Central memory CD8-positive, alpha-beta T cell (primary cell): ENCODE results near the gene CDC23.
"Not testable (repeated sequence)": the region's sequence is repeated elsewhere in the genome, so short reads cannot be mapped to it uniquely, and the experiment has no call there.

Source experiments
- ATAC-seq: fragments of 150-1000 bp; cut with Tn5 transposase; replicated peaks from 2 replicates; pipeline ENCODE4 v1.10.0; 2022; ENCODE audit warnings: mild to moderate bottlenecking, moderate FRiP score, moderate number of reproducible peaks; ENCODE audit not compliant: poor library complexity, severe bottlenecking; ENCODE audit errors: extremely low read depth
- DNase-seq, 2 donors: peaks; one replicate each; pipeline ENCODE4 v3.0.0; 2021; ENCODE audit warnings: low spot score in 2 of 2
- H3K27ac Mint-ChIP-seq: one replicate; pipeline ENCODE4 v1.8.0; 2022; ENCODE audit warnings: low read depth, mild to moderate bottlenecking, moderate library complexity, mixed read lengths
- H3K27me3 Mint-ChIP-seq: one replicate; pipeline ENCODE4 v1.8.0; 2022; ENCODE audit warnings: mixed read lengths
- H3K36me3 Mint-ChIP-seq: one replicate; pipeline ENCODE4 v1.8.0; 2022; ENCODE audit warnings: mild to moderate bottlenecking, moderate library complexity, mixed read lengths; ENCODE audit not compliant: insufficient read depth
- H3K4me1 Mint-ChIP-seq: one replicate; pipeline ENCODE4 v1.8.0; 2022; ENCODE audit warnings: mixed read lengths
- H3K4me3 Mint-ChIP-seq: one replicate; pipeline ENCODE4 v1.8.0; 2022; ENCODE audit warnings: mild to moderate bottlenecking, moderate library complexity, mixed read lengths
- H3K9me3 Mint-ChIP-seq: one replicate; pipeline ENCODE4 v1.8.0; 2022; ENCODE audit warnings: mixed read lengths

The CDC23 gene

DNA sequence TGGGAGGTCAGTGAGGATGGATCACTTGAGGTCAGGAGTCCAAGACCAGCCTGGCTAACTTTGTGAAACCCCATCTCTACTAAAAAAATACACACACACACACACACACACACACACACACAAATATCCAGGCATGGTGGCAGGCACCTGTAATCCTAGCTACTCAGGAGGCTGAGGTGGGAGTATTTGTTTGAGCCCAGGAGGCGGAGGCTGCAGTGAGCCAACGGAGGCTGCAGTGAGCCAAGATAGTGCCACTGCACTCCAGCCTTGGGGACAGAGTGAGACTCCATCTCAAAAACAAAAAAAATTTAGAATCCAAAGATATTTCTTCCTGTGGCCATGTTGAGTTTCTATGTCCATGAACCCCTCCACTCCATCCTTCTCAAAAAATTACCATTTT lies 21.5 kb upstream of the CDC23 start:
- H3K27ac Mint-ChIP-seq = no peak overlapping the region
- ATAC-seq (no peak), DNase-seq (no peak)
- H3K4me3 Mint-ChIP-seq = no peak overlapping the region
- peaks cover 33% of the 10 kb centered on the region for H3K27me3 Mint-ChIP-seq
- H3K36me3 Mint-ChIP-seq = no peaks in the 10 kb centered on the region
- no peaks in the 10 kb centered on the region for H3K4me1 Mint-ChIP-seq
- H3K9me3 Mint-ChIP-seq = no peaks in the 10 kb centered on the region

DNA sequence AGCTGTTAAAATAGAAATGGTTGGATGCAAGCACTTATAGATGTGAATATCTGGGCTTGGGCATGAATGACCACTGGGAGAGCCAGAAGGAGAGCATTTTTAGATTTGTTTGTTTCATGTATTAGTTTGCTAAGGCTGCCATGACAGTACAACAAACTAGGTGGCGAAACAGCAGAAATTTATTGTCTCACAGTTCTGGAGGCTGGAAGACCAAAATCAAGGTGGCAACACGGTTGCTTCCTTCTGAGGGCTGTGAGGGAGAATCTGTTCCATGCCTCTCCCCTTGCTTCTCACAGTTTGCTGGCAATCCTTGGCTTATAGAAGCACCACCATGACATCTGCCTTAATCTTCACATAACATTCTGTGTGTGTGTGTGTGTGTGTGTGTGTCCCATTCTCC lies 20.2 kb upstream of the CDC23 start:
- Mint-ChIP-seq H3K4me3 (no peak overlapping the region), H3K9me3 (no peaks in the 10 kb centered on the region), H3K27me3 (peaks cover 24% of the 10 kb centered on the region), H3K4me1 (no peaks in the 10 kb centered on the region), H3K27ac (no peak overlapping the region), H3K36me3 (no peaks in the 10 kb centered on the region)
- no peak for ATAC-seq
- no peak for DNase-seq

DNA sequence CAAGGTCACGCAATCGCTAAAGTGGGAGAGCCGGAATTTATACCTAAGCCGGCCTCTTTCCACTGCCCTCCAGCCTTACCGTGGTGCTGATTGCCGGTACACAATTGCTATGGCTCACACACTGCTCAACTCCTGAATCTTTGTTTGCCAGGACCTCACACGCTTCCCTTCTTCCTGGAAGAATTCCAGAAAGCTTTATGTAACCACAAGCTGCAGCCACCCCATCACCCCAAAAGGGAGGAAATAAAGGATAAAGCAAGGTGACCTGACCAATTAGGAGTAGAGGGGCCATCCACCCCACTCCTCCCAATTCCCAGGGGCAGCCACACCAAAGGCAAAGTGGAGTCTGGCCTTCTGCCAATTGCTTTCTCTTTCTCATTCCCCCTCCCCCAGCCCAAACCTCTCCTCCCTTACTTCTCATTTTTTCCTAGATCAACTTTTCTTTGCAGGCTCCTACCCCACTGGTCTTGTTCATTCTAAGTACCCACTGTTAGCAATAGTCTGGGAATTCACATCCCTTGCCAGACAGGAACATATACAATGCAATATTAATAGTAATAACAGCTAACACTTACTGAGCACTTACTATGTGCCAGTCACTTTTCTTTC lies 18.0 kb upstream of the CDC23 start:
- Mint-ChIP-seq H3K27ac (no peak overlapping the region), H3K4me3 (no peak overlapping the region), H3K27me3 (peaks cover 27% of the 10 kb centered on the region), H3K9me3 (no peaks in the 10 kb centered on the region), H3K4me1 (no peaks in the 10 kb centered on the region), H3K36me3 (no peaks in the 10 kb centered on the region)
- ATAC-seq = no peak
- no peak for DNase-seq

DNA sequence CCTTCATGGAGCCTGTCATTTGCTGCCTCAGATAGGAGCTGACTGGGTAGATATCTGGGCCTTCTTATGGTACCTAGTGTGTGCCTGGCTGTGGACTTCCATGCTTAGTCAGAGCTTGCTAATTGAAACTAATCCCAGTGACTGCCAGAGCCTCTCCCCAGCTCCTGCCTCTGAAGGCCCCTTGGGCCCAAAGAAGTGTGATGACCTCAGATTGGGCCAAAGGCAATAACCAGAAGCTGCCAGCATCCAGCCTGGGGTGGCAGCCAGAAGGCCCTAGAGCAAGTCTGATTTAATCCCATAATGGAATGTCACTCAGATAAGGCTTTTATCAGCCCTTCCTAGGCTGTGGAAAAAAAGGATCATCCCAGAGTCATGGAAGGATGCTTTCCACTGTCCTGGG lies 17.1 kb upstream of the CDC23 start:
- Mint-ChIP-seq H3K9me3 (no peaks in the 10 kb centered on the region), H3K4me1 (no peaks in the 10 kb centered on the region), H3K4me3 (no peak overlapping the region)

DNA sequence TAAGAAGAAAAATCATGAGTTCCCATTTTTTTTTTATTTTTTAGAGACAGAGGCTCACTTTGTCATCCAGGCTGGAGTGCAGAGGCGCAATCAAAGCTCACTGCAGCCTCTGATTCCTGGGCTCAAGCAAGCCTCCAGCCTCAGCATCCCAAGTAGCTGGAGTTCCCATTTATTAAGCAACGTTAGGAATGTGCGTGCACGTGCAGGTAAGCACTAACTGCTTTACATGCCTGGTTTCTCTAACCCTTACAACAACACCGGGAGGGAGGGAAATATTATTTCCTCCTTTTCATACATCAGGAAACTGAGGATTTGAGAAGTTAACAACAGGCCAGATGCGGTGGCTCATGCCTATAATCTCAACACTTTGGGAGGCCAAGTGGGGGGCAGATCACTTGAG lies 16.3 kb upstream of the CDC23 start:
- H3K4me3 Mint-ChIP-seq = no peak overlapping the region
- ATAC-seq (no peak), DNase-seq (no peak)
- no peak overlapping the region for H3K27ac Mint-ChIP-seq
- H3K4me1 Mint-ChIP-seq = no peaks in the 10 kb centered on the region
- peaks cover 22% of the 10 kb centered on the region for H3K27me3 Mint-ChIP-seq
- no peaks in the 10 kb centered on the region for H3K9me3 Mint-ChIP-seq
- H3K36me3 Mint-ChIP-seq = no peaks in the 10 kb centered on the region

More for the DNA sequence above, 17.1 kb upstream of the CDC23 start:
- DNase-seq (no peak), ATAC-seq (no peak)
- Mint-ChIP-seq H3K27me3 (peaks cover 31% of the 10 kb centered on the region), H3K36me3 (no peaks in the 10 kb centered on the region), H3K27ac (no peak overlapping the region)

DNA sequence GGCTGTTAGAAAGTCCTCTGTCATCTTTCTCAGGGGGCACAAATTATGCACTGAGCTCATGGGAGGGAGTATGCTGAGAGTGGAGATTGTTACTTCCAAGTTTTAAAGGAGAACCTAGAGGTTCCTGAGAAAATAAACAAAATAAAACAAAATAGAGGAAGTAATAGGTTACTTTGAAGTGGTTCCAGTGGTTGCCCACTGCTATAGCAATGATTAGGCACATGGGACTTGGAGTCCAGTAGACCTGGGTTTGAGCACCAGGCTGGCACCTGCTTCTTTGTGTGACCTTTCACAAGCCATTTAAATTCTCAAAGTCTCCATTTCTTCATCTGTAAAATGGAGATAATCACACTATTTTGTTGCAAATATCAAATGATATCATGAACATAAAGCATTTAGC lies 13.8 kb upstream of the CDC23 start:
- ATAC-seq (no peak), DNase-seq (no peak)
- H3K4me3 Mint-ChIP-seq = no peak overlapping the region
- H3K27me3 Mint-ChIP-seq = peaks cover 24% of the 10 kb centered on the region
- H3K36me3 Mint-ChIP-seq = no peaks in the 10 kb centered on the region
- H3K9me3 Mint-ChIP-seq = no peaks in the 10 kb centered on the region
- no peaks in the 10 kb centered on the region for H3K4me1 Mint-ChIP-seq
- no peak overlapping the region for H3K27ac Mint-ChIP-seq

DNA sequence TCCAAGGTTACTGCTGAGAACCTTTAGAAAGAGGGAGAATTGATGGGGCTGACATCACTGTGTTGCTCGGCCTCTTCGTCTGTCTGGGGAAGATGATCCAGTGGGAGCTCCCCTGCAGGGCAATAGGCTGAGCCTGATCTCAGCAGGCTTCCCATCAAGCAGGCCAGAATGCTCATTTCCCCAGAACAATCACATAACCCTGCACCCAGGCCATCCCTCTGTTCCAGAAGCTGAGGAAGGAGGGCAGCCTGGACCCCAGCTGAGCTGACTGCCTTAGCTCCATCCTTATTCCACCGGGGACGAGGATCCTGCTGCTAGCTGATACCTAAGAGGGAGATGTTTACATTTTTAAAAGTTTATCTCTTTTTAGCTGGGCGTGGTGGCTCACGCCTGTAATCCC lies 11.6 kb upstream of the CDC23 start:
- H3K36me3 Mint-ChIP-seq = peaks cover 2% of the 10 kb centered on the region

DNA sequence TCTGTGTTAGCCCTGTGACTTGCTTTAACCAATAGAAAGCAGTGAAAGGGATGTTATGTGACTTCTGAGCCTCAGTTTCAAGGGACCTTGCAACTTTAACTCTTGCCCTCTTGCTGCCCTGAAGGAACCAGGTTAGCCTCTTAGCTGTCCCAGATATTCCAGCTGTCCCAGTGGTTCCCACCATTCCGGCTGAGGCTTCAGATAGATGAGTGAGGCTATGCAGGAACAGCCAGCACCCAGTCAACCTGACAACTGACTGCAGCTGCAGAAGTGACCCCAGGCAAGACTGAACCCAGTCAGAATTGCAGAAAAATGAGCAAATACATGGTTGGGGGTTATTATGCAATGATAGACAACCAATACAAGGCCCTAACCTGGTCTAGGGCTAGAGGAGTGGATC lies 10.4 kb upstream of the CDC23 start:
- peaks cover 32% of the 10 kb centered on the region for H3K27me3 Mint-ChIP-seq
- no peak overlapping the region for H3K27ac Mint-ChIP-seq
- peaks cover 2% of the 10 kb centered on the region for H3K36me3 Mint-ChIP-seq
- H3K4me3 Mint-ChIP-seq = no peak overlapping the region
- no peaks in the 10 kb centered on the region for H3K4me1 Mint-ChIP-seq
- no peak for DNase-seq
- no peaks in the 10 kb centered on the region for H3K9me3 Mint-ChIP-seq
- no peak for ATAC-seq

More for the DNA sequence above, 11.6 kb upstream of the CDC23 start:
- no peak overlapping the region for H3K4me3 Mint-ChIP-seq
- H3K27ac Mint-ChIP-seq = no peak overlapping the region
- DNase-seq = no peak
- H3K9me3 Mint-ChIP-seq = no peaks in the 10 kb centered on the region
- H3K27me3 Mint-ChIP-seq = peaks cover 24% of the 10 kb centered on the region
- H3K4me1 Mint-ChIP-seq = no peaks in the 10 kb centered on the region
- no peak for ATAC-seq

DNA sequence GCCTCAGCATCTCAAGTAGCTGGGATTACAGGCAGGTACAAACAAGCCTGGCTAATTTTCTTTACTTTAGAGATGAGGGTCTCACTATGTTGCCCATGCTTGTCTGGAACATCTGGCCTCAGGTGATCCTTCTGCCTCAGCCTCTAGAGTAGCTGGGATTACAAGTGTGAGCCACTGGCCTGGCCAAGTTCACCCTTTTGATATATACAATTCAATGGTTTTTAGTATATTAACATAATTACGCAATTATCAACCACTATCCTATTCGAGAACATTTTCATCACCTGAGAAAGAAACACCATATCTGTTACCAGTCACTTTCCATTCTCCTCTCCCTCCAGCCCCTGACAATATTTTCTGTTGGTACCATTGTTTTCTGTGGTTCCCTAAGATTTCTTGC lies 3.7 kb upstream of the CDC23 start:
- no peak overlapping the region for H3K4me3 Mint-ChIP-seq
- H3K27ac Mint-ChIP-seq = no peak overlapping the region
- H3K9me3 Mint-ChIP-seq = no peaks in the 10 kb centered on the region
- no peak for DNase-seq
- H3K36me3 Mint-ChIP-seq = peaks cover 11% of the 10 kb centered on the region
- peaks cover 10% of the 10 kb centered on the region for H3K4me1 Mint-ChIP-seq
- no peak for ATAC-seq
- peaks cover 10% of the 10 kb centered on the region for H3K27me3 Mint-ChIP-seq

DNA sequence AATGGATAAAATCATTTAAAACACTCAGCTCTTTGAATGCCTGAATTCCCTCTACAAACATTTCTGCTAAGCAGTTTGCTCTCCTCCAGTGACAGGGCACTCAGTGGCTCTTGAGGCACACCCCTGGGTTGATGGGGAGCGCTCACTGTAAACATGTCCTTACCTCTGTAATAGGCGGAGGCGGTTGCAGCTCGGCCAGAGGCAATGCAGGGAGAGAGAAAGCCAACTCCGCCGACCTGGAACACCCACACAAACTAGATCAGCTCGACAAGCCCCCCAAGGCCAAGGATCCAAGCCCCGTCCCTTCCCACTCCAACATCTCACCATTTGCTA lies 329 bp downstream of the CDC23 start:
- ATAC-seq (peak; percentile 25), DNase-seq (no peak)
- Mint-ChIP-seq H3K36me3 (peaks cover 22% of the 10 kb centered on the region), H3K4me1 (peaks cover 16% of the 10 kb centered on the region), H3K4me3 (peak overlapping the region; percentile 99), H3K27me3 (no peaks in the 10 kb centered on the region), H3K9me3 (no peaks in the 10 kb centered on the region), H3K27ac (peak overlapping the region; percentile 98)

DNA sequence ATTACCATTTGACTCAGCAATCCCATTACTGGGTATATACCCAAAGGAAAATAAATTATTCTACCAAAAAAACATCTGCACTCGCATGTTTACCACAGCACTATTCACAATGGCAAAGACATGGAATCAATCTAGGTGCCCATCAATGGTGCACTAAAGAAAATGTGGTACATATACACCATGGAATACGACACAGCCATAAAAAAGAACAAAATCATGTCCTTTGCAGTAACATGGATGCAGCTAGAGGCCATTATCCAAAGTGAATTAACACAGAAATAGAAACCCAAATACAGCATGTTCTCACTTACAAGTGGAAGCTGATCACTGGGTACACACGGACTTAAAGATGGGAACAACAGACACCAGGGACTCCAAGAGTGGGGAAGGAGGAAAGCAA lies 2.1 kb downstream of the CDC23 start:
- H3K27ac Mint-ChIP-seq = no peak overlapping the region
- ATAC-seq = no peak

DNA sequence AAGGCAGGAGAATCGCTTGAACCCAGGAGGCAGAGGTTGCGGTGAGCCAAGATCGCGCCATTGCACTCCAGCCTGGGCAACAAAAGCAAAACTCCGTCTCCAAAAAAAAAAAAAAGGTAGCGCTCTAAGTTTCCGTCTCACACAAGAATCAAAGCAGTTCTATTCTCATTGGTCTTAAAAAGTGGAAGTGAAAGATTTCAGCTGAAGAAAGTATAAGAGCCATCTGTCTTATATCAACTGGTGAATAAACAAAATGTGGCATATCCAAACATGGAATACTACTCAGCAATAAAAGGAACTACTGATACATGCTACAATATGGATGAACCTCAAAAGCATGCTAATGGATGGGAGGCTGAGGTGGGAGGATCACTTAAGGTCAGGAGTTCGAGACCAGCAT lies 19.3 kb downstream of the CDC23 start:
- not testable (repeated sequence) for H3K4me3 Mint-ChIP-seq, DNase-seq, H3K27me3 Mint-ChIP-seq, H3K9me3 Mint-ChIP-seq, H3K27ac Mint-ChIP-seq, H3K4me1 Mint-ChIP-seq, ATAC-seq
- H3K36me3 Mint-ChIP-seq = peaks cover 52% of the 10 kb centered on the region

More for the DNA sequence above, 2.1 kb downstream of the CDC23 start:
- Mint-ChIP-seq H3K4me3 (peak overlapping the region; percentile 19), H3K9me3 (no peaks in the 10 kb centered on the region), H3K36me3 (peaks cover 25% of the 10 kb centered on the region), H3K27me3 (no peaks in the 10 kb centered on the region), H3K4me1 (peaks cover 16% of the 10 kb centered on the region)
- DNase-seq = no peak

DNA sequence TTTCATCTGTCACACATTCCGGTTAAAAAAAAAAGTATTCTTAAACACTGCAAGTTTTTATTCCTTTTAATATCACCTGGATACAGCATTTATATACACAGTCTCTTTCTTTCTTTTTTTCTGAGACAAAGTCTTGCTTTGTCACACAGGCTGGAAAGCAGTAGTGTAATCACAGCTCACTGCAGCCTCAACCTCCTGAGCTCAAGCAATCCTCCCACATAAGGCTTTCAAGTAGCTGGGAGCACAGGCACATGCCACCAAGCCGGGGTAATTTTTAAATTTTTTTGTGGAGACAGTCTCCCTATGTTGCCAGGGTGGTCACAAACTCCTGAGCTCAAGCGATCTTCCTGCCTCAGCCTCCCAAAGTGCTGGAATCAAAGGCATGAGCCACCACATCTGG lies 20.3 kb downstream of the CDC23 start:
- no peaks in the 10 kb centered on the region for H3K27me3 Mint-ChIP-seq
- ATAC-seq (no peak), DNase-seq (no peak)
- no peak overlapping the region for H3K4me3 Mint-ChIP-seq
- H3K4me1 Mint-ChIP-seq = no peaks in the 10 kb centered on the region
- H3K36me3 Mint-ChIP-seq = peaks cover 58% of the 10 kb centered on the region
- no peak overlapping the region for H3K27ac Mint-ChIP-seq
- no peaks in the 10 kb centered on the region for H3K9me3 Mint-ChIP-seq

DNA sequence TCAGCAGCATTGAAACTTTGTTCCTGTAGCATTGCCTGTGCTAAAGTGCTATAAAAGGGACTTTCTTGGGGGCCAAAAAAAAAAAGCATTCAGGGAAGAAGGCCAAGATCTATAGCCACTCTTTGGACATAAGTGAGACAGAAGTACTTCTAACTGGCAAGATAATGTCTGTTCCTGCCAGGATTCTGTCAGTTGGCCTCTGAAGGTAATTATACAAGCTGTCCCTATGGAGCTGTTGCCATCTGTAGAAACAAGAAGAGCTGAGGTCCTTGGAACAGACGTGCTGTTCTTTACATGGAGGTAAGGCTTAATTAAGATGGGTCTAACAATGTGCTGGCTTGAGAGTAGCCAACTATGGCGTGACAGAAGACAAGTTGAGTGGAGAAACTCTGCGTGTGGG lies 24.5 kb downstream of the CDC23 start:
- no peaks in the 10 kb centered on the region for H3K9me3 Mint-ChIP-seq
- H3K4me1 Mint-ChIP-seq = no peaks in the 10 kb centered on the region
- no peaks in the 10 kb centered on the region for H3K27me3 Mint-ChIP-seq
- H3K4me3 Mint-ChIP-seq = no peak overlapping the region
- no peak overlapping the region for H3K27ac Mint-ChIP-seq
- no peak for ATAC-seq
- peaks cover 57% of the 10 kb centered on the region for H3K36me3 Mint-ChIP-seq
- no peak for DNase-seq
